ENCODE results near the gene POLR2H. TPM values are rescaled to one million over a fixed set of nuclear protein-coding genes. Genes with fewer than 3 reads are reported as not detected.

The POLR2H gene
- total RNA-seq, 2 experiments from 2014 or later: 86.5 to 88.2 TPM

DNA sequence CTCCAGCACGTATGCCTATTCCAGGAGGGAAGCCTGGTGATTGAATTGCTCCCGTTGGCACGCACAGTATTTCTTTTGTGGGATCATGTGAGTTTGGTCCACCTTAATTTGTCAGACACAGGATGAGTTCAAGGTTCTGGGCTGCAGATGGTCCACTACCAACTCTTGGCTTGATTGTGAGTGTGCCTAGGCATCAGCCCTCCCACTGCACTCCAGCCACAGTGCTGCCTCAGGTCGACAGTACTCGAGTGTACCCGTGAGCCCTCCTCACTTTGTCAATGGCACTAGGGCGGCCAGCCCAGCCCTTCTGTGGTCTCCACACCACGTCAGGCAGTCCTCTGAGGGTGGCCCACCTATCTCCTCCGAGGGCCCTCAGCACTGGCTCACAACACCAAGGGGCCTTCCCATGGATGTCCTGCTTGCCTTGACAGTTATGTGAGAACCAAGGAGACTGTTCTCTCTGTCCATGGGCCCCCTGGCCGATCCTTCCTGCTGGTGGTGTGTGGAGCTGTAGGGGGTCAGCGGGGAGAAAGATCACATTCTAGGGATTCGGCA, 48.5 kb downstream of the POLR2H start:
- H3K36me3 Mint-ChIP-seq: no peaks in the 10 kb centered on the region
- POLR2A ChIA-PET: no interaction called here
- H3K4me1 Mint-ChIP-seq: no peaks in the 10 kb centered on the region
- peaks cover 2% of the 10 kb centered on the region for H3K27me3 Mint-ChIP-seq
- DNase-seq (no peak), ATAC-seq (ENCODE audit: low read depth) (no peak)
- H3K4me3 Mint-ChIP-seq: no peak overlapping the region
- H3K27ac Mint-ChIP-seq: no peak overlapping the region
- H3K9me3 Mint-ChIP-seq: no peaks in the 10 kb centered on the region

DNA sequence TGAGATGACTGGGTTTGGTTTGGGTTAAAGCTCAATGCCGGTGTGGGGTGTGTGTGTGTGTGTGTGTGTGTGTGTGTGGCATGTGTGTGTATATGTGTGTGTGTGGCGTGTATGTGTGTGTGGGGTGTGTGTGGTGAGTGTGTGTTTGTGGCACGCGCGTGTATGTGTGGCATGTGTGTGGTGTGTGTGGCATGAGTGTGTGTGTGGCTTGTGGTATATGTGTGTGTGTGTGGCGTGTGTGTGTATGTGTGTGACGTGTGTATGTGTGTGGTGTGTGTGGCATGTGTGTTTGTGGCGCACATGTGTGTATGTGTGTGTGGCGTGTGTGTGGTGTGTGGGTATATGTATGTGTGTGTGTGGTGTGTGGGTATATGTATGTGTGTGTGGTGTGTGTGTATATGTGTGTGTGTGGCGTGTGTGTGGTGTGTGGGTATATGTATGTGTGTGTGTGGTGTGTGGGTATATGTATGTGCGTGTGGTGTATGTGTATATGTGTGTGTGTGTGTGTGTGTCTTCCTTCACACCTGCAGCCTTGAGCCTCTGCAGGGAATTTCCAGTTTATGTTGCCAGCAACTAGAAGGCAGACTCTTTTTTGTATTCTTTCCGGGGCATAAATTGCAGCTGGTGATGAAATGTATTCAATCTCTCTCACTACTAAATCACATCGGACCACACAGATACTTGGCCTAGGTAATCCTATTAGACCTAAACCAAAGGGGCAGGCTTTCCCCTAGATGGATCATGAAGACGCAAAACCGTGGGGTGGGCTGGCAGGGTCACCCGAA, 53.1 kb downstream of the POLR2H start:
- no peaks in the 10 kb centered on the region for H3K9me3 Mint-ChIP-seq
- DNase-seq (no peak), ATAC-seq (ENCODE audit: low read depth) (no peak)
- no peak overlapping the region for H3K4me3 Mint-ChIP-seq
- H3K4me1 Mint-ChIP-seq: peaks cover 2% of the 10 kb centered on the region
- POLR2A ChIA-PET: no interaction called here
- H3K36me3 Mint-ChIP-seq: no peaks in the 10 kb centered on the region
- no peak overlapping the region for H3K27ac Mint-ChIP-seq
- peaks cover 3% of the 10 kb centered on the region for H3K27me3 Mint-ChIP-seq

DNA sequence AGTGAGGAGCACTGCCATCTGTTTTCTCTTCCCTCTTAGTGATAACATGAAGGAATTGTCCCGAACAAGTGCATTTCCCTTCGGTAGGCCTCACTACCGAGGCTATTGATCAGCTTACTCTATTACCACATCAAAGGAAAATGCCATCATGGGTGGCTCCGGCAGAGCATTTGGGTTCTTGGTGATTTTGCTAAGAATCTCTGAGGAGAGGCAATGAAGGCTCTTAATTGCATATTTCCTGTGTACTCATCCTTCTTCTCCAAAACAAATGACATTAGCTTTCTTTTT, 53.6 kb downstream of the POLR2H start:
- Mint-ChIP-seq H3K27me3 (peaks cover 4% of the 10 kb centered on the region), H3K4me1 (peaks cover 2% of the 10 kb centered on the region), H3K4me3 (no peak overlapping the region), H3K27ac (no peak overlapping the region), H3K36me3 (no peaks in the 10 kb centered on the region), H3K9me3 (no peaks in the 10 kb centered on the region)
- ATAC-seq (ENCODE audit: low read depth) (no peak), DNase-seq (no peak)
- POLR2A ChIA-PET: no interaction called here

DNA sequence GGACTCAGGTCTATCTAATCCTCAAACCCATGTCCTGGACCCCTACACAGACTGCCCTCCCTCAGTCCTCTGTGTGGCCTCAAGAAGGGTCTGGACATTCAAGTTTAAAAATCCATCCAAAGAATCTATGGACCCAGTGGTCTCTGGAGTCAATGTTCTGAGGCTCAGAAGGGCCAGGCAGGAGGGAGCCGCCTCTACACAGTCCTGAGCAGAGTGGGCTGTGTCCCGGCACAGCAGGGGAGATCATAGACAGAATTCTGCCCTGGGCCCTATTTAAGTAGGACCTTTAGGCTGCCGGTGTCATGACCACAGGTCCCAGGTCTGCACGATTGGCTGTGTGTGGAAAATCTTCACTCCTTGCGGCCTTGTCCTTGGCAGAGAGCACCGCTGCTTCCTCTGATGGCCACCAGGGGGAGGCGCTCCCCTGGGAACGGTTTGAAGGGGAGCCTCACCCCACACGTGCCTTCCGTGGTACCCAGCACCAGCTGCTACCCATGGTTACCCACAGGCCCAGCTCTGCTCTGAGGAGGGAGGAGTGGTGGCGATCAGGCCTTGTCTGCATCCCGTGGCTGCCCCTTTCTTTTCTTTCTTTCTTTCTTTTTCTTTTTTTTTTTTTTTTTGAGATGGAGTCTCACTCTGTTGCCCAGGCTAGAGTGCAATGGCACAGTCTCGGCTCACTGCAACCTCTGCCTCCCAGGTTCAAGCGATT, 56.3 kb downstream of the POLR2H start:
- Mint-ChIP-seq H3K27ac (no peak overlapping the region), H3K27me3 (peaks cover 7% of the 10 kb centered on the region), H3K36me3 (no peaks in the 10 kb centered on the region), H3K4me1 (peaks cover 2% of the 10 kb centered on the region), H3K9me3 (no peaks in the 10 kb centered on the region), H3K4me3 (no peak overlapping the region)
- peak; percentile 92 for ATAC-seq (ENCODE audit: low read depth)
- DNase-seq: peak; percentile 74
- POLR2A ChIA-PET: interaction anchor here (0.7 kb wide), 2 partner anchors 122 to 407 kb away, joined by 3 read pairs; no protein-coding TSS in a partner anchor

Other genes with a start within 250 kb of the POLR2H start
- 10 to 100 TPM; 54.7 to 61.8 TPM for gene EIF2B5, start 226.4 kb upstream of the POLR2H start, total RNA-seq
- gene DVL3, start 206.3 kb upstream of the POLR2H start, total RNA-seq: 10 to 100 TPM; 39.9 to 41.0 TPM
- gene AP2M1, start 186.9 kb upstream of the POLR2H start, total RNA-seq: 100 to 1,000 TPM; 210 to 213 TPM
- 10 to 100 TPM; 68.6 to 76.3 TPM for gene ABCF3, start 175.5 kb upstream of the POLR2H start, total RNA-seq
- gene VWA5B2, start 132.1 kb upstream of the POLR2H start, total RNA-seq: under 1 TPM in 1 of 2 experiments, not detected in 1; 0.25 TPM
- 10 to 100 TPM; 38.8 to 38.9 TPM for gene ALG3, start 112.7 kb upstream of the POLR2H start, total RNA-seq
- gene EEF1AKMT4, start 112.0 kb upstream of the POLR2H start, total RNA-seq: 1 to 10 TPM; 2.5 to 3.3 TPM
- gene CAMK2N2, start 100.2 kb upstream of the POLR2H start, total RNA-seq: not detected
- gene ECE2, start 85.7 kb upstream of the POLR2H start, total RNA-seq: not detected
- gene PSMD2, start 62.5 kb upstream of the POLR2H start, total RNA-seq: 100 to 1,000 TPM; 171 to 172 TPM
- gene EIF4G1, start 47.1 kb upstream of the POLR2H start, total RNA-seq: 100 to 1,000 TPM; 253 to 258 TPM
- gene FAM131A, start 24.1 kb upstream of the POLR2H start, total RNA-seq: 1 to 10 TPM; 5.5 to 6.1 TPM
- gene CLCN2, start 105 bp upstream of the POLR2H start, total RNA-seq: 1 to 10 TPM; 5.7 to 6.8 TPM
- not detected for gene THPO, start 16.5 kb downstream of the POLR2H start, total RNA-seq
- not detected for gene CHRD, start 18.3 kb downstream of the POLR2H start, total RNA-seq
- gene EPHB3, start 200.1 kb downstream of the POLR2H start, total RNA-seq: under 1 TPM in 1 of 2 experiments, not detected in 1; 0.25 TPM